Measurements from ENCODE around the gene SCMH1. TPM values are rescaled to one million over a fixed set of nuclear protein-coding genes. Genes with fewer than 3 reads are reported as not detected.

SCMH1 gene
- total and polyA plus RNA-seq, 2 experiments from 2014 or later, result 15.0 to 19.4 TPM

DNA sequence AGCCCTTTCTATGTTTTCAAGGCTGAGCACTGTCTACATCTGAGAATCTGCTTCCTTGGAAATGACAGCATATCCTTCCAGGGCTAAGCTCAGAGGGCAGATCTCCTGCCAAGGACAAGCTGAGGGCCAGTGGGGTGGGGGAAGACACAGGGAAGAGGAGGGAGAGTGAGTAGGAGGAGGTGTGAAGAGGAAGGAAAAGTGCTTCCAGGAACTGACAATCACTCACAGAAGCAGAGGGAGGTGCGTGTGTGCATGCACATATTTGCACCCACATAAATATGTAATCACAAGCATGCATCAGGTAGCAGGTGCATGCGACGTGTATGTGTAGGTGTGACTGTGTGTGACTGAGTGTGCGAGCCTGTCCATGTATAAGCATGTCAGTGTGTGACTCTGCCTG, 43.7 kb upstream of the SCMH1 start (continued):
- TF ChIP-seq, protein P1, sequence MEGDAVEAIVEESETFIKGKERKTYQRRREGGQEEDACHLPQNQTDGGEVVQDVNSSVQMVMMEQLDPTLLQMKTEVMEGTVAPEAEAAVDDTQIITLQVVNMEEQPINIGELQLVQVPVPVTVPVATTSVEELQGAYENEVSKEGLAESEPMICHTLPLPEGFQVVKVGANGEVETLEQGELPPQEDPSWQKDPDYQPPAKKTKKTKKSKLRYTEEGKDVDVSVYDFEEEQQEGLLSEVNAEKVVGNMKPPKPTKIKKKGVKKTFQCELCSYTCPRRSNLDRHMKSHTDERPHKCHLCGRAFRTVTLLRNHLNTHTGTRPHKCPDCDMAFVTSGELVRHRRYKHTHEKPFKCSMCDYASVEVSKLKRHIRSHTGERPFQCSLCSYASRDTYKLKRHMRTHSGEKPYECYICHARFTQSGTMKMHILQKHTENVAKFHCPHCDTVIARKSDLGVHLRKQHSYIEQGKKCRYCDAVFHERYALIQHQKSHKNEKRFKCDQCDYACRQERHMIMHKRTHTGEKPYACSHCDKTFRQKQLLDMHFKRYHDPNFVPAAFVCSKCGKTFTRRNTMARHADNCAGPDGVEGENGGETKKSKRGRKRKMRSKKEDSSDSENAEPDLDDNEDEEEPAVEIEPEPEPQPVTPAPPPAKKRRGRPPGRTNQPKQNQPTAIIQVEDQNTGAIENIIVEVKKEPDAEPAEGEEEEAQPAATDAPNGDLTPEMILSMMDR (conservative IDR thresholded peaks at IDR 0.05; ENCODE audit: low read depth in 2 of 2), result no peak
- TF ChIP-seq ZNF114 (CRISPR knock-in tag; IDR thresholded peaks at IDR 0.05) (no peak), JUNB (IDR thresholded peaks at IDR 0.05; ENCODE audit: unreplicated experiment) (no peak), EZH2phosphoT487 (IDR thresholded peaks at IDR 0.05; ENCODE audit: unreplicated experiment) (no peak)

DNA sequence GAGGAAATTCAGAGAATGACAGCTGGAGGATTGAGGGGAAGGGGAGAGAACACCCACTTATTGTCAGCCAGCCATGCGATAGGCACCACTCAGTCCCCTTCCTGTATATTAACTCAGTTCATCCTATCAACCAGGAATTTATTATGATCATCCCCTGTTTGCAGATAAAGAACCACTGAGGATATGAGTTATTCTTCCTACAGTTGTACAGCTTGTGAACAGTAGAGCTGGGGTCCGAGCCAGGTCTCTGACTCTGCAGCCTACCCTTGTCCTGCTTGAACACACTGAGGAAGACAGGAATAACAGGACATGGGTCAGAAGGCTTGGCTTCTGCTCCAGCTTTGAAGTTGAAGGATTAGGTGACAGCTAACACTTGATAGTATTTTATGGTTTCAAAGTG, 42.0 kb upstream of the SCMH1 start:
- Mint-ChIP-seq H3K27me3 (ENCODE audit: insufficient read depth, low read depth, poor library complexity) (peaks cover 9% of the 10 kb centered on the region), H3K36me3 (ENCODE audit: low read depth) (no peaks in the 10 kb centered on the region), H3K9me3 (no peaks in the 10 kb centered on the region), H3K4me1 (peaks cover 22% of the 10 kb centered on the region), H3K4me3 (no peak overlapping the region), H3K27ac (no peak overlapping the region)
- no peaks in the 10 kb centered on the region for H3K79me2 ChIP-seq (replicated peaks; ENCODE audit: insufficient read depth)
- H3K27ac ChIP-seq (ENCODE audit: low read depth), result no peak overlapping the region
- DNase-seq (ENCODE audit: low spot score) (no peak), ATAC-seq (no peak)
- peaks cover 3% of the 10 kb centered on the region for H3K4me1 ChIP-seq (ENCODE audit: insufficient read depth)
- H3K9me2 ChIP-seq (ENCODE audit: insufficient read depth), result no peaks in the 10 kb centered on the region
- H3K4me2 ChIP-seq, result no peak overlapping the region
- H3K36me3 ChIP-seq (ENCODE audit: insufficient read depth), result no peaks in the 10 kb centered on the region
- no peaks in the 10 kb centered on the region for H3F3A ChIP-seq (replicated peaks; ENCODE audit: low read depth)
- no peak overlapping the region for H2AFZ ChIP-seq
- no peak for TF ChIP-seq CREB1 (CRISPR knock-in tag; IDR thresholded peaks at IDR 0.05; ENCODE audit: low read depth)
- no peak for TF ChIP-seq EZH2phosphoT487 (IDR thresholded peaks at IDR 0.05; ENCODE audit: unreplicated experiment)
- TF ChIP-seq, protein P1 (conservative IDR thresholded peaks at IDR 0.05; ENCODE audit: low read depth in 2 of 2), result no peak
- TF ChIP-seq, protein P2, sequence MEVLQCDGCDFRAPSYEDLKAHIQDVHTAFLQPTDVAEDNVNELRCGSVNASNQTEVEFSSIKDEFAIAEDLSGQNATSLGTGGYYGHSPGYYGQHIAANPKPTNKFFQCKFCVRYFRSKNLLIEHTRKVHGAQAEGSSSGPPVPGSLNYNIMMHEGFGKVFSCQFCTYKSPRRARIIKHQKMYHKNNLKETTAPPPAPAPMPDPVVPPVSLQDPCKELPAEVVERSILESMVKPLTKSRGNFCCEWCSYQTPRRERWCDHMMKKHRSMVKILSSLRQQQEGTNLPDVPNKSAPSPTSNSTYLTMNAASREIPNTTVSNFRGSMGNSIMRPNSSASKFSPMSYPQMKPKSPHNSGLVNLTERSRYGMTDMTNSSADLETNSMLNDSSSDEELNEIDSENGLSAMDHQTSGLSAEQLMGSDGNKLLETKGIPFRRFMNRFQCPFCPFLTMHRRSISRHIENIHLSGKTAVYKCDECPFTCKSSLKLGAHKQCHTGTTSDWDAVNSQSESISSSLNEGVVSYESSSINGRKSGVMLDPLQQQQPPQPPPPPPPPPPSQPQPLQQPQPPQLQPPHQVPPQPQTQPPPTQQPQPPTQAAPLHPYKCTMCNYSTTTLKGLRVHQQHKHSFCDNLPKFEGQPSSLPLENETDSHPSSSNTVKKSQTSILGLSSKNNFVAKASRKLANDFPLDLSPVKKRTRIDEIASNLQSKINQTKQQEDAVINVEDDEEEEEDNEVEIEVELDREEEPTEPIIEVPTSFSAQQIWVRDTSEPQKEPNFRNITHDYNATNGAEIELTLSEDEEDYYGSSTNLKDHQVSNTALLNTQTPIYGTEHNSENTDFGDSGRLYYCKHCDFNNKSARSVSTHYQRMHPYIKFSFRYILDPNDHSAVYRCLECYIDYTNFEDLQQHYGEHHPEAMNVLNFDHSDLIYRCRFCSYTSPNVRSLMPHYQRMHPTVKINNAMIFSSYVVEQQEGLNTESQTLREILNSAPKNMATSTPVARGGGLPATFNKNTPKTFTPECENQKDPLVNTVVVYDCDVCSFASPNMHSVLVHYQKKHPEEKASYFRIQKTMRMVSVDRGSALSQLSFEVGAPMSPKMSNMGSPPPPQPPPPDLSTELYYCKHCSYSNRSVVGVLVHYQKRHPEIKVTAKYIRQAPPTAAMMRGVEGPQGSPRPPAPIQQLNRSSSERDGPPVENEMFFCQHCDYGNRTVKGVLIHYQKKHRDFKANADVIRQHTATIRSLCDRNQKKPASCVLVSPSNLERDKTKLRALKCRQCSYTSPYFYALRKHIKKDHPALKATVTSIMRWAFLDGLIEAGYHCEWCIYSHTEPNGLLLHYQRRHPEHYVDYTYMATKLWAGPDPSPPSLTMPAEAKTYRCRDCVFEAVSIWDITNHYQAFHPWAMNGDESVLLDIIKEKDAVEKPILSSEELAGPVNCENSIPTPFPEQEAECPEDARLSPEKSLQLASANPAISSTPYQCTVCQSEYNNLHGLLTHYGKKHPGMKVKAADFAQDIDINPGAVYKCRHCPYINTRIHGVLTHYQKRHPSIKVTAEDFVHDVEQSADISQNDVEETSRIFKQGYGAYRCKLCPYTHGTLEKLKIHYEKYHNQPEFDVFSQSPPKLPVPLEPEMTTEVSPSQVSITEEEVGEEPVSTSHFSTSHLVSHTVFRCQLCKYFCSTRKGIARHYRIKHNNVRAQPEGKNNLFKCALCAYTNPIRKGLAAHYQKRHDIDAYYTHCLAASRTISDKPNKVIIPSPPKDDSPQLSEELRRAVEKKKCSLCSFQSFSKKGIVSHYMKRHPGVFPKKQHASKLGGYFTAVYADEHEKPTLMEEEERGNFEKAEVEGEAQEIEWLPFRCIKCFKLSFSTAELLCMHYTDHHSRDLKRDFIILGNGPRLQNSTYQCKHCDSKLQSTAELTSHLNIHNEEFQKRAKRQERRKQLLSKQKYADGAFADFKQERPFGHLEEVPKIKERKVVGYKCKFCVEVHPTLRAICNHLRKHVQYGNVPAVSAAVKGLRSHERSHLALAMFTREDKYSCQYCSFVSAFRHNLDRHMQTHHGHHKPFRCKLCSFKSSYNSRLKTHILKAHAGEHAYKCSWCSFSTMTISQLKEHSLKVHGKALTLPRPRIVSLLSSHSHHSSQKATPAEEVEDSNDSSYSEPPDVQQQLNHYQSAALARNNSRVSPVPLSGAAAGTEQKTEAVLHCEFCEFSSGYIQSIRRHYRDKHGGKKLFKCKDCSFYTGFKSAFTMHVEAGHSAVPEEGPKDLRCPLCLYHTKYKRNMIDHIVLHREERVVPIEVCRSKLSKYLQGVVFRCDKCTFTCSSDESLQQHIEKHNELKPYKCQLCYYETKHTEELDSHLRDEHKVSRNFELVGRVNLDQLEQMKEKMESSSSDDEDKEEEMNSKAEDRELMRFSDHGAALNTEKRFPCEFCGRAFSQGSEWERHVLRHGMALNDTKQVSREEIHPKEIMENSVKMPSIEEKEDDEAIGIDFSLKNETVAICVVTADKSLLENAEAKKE (CRISPR knock-in tag; IDR thresholded peaks at IDR 0.05), result no peak
- TF ChIP-seq JUNB (IDR thresholded peaks at IDR 0.05; ENCODE audit: unreplicated experiment), result no peak
- no peak for TF ChIP-seq NANOG (IDR thresholded peaks at IDR 0.05; ENCODE audit: borderline replicate concordance)
- TF ChIP-seq ZNF114 (CRISPR knock-in tag; IDR thresholded peaks at IDR 0.05), result no peak
- no peak for TF ChIP-seq STAT1 (IDR thresholded peaks at IDR 0.05; ENCODE audit: unreplicated experiment)
- TF ChIP-seq, protein P3, sequence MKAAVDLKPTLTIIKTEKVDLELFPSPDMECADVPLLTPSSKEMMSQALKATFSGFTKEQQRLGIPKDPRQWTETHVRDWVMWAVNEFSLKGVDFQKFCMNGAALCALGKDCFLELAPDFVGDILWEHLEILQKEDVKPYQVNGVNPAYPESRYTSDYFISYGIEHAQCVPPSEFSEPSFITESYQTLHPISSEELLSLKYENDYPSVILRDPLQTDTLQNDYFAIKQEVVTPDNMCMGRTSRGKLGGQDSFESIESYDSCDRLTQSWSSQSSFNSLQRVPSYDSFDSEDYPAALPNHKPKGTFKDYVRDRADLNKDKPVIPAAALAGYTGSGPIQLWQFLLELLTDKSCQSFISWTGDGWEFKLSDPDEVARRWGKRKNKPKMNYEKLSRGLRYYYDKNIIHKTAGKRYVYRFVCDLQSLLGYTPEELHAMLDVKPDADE (IDR thresholded peaks at IDR 0.05), result no peak
- TF ChIP-seq ZNF331 (CRISPR knock-in tag; IDR thresholded peaks at IDR 0.05; ENCODE audit: low read depth), result no peak
- no peak for TF ChIP-seq POLR2AphosphoS5 (IDR thresholded peaks at IDR 0.05; ENCODE audit: low read depth)
- H4K20me1 ChIP-seq (replicated peaks; ENCODE audit: insufficient read depth), result no peaks in the 10 kb centered on the region
- H3K4me3 ChIP-seq, result no peak overlapping the region
- peaks cover 11% of the 10 kb centered on the region; the same call in 1 of the 2 replicates for H3K27me3 ChIP-seq (ENCODE audit: insufficient read depth)
